Measurements from ENCODE around the gene JMJD7. TPM values are rescaled to one million over a fixed set of nuclear protein-coding genes. Genes with fewer than 3 reads are reported as not detected.

Gene JMJD7
- total RNA-seq, 4 donors from 2014 or later = 9.1 to 61.1 (median 13.1) TPM

DNA sequence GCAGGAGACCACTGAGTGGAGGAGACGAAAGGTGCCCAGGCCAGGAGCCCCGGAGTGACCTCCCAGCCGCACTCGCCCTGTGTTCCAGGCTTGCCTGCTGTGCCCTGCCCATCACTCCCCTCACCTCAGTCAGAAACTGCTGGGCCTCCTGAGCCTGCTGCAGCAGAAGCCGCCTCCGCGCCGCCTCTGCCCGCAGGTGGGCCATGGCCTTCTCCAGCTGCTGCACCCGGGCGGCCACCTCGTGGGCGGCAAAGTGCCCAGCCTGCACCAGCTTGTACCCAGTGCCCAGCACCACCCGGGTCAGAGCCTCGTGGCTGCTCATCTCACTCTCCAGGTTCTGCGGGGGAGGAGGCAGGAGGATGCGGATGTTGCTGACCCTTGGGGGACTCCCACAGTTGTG is 28.4 kb downstream of the JMJD7 start:
- no peak for DNase-seq
- Histone ChIP-seq H3K4me1 (no peaks in the 10 kb centered on the region), H3K36me3 (no peaks in the 10 kb centered on the region), H3K4me3 (no peak overlapping the region), H3K27ac (no peak overlapping the region), H3K27me3 (no peaks in the 10 kb centered on the region), H3K9me3 (no peaks in the 10 kb centered on the region)
- TF ChIP-seq POLR2A (IDR thresholded peaks at IDR 0.05) = no peak
- TF ChIP-seq, protein P1, sequence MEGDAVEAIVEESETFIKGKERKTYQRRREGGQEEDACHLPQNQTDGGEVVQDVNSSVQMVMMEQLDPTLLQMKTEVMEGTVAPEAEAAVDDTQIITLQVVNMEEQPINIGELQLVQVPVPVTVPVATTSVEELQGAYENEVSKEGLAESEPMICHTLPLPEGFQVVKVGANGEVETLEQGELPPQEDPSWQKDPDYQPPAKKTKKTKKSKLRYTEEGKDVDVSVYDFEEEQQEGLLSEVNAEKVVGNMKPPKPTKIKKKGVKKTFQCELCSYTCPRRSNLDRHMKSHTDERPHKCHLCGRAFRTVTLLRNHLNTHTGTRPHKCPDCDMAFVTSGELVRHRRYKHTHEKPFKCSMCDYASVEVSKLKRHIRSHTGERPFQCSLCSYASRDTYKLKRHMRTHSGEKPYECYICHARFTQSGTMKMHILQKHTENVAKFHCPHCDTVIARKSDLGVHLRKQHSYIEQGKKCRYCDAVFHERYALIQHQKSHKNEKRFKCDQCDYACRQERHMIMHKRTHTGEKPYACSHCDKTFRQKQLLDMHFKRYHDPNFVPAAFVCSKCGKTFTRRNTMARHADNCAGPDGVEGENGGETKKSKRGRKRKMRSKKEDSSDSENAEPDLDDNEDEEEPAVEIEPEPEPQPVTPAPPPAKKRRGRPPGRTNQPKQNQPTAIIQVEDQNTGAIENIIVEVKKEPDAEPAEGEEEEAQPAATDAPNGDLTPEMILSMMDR (IDR thresholded peaks at IDR 0.05) = no peak

GRCh38 chr15:41856716-41857115 is 28.8 kb downstream of the JMJD7 start:
- Histone ChIP-seq H3K4me1 (no peaks in the 10 kb centered on the region), H3K4me3 (no peak overlapping the region), H3K36me3 (no peaks in the 10 kb centered on the region), H3K27me3 (no peaks in the 10 kb centered on the region), H3K9me3 (no peaks in the 10 kb centered on the region), H3K27ac (no peak overlapping the region)
- TF ChIP-seq POLR2A (IDR thresholded peaks at IDR 0.05) = no peak
- TF ChIP-seq, protein P1 (IDR thresholded peaks at IDR 0.05) = no peak
- no peak for DNase-seq

- Histone ChIP-seq H3K4me3 (no peak overlapping the region), H3K4me1 (no peaks in the 10 kb centered on the region), H3K27me3 (no peaks in the 10 kb centered on the region), H3K9me3 (no peaks in the 10 kb centered on the region), H3K27ac (no peak overlapping the region), H3K36me3 (no peaks in the 10 kb centered on the region)
- DNase-seq = no peak
- TF ChIP-seq POLR2A (IDR thresholded peaks at IDR 0.05) = no peak
- TF ChIP-seq, protein P1 (IDR thresholded peaks at IDR 0.05) = no peak
Observed at GRCh38 chr15:41857316-41857715, 29.4 kb downstream of the JMJD7 start.

- H3K27me3 ChIP-seq = no peaks in the 10 kb centered on the region
- TF ChIP-seq POLR2A (IDR thresholded peaks at IDR 0.05) = no peak
- TF ChIP-seq, protein P1 (IDR thresholded peaks at IDR 0.05) = no peak
- DNase-seq = no peak
- H3K27ac ChIP-seq = no peak overlapping the region
- no peaks in the 10 kb centered on the region for H3K36me3 ChIP-seq
- H3K4me1 ChIP-seq = no peaks in the 10 kb centered on the region
- no peak overlapping the region for H3K4me3 ChIP-seq
- H3K9me3 ChIP-seq = no peaks in the 10 kb centered on the region
Observed at GRCh38 chr15:41858756-41859155, 30.9 kb downstream of the JMJD7 start.

- no peaks in the 10 kb centered on the region for H3K27me3 ChIP-seq
- H3K4me3 ChIP-seq = no peak overlapping the region
- DNase-seq = no peak
- no peak for TF ChIP-seq POLR2A (IDR thresholded peaks at IDR 0.05)
- TF ChIP-seq, protein P1 (IDR thresholded peaks at IDR 0.05) = no peak
- no peaks in the 10 kb centered on the region for H3K4me1 ChIP-seq
- no peaks in the 10 kb centered on the region for H3K36me3 ChIP-seq
- no peak overlapping the region for H3K27ac ChIP-seq
- H3K9me3 ChIP-seq = no peaks in the 10 kb centered on the region
Observed at GRCh38 chr15:41860049-41860828, 32.3 kb downstream of the JMJD7 start.

All from Peyer's patch (tissue), 4 donors.